ENCODE data around the gene PEX14.

DNA sequence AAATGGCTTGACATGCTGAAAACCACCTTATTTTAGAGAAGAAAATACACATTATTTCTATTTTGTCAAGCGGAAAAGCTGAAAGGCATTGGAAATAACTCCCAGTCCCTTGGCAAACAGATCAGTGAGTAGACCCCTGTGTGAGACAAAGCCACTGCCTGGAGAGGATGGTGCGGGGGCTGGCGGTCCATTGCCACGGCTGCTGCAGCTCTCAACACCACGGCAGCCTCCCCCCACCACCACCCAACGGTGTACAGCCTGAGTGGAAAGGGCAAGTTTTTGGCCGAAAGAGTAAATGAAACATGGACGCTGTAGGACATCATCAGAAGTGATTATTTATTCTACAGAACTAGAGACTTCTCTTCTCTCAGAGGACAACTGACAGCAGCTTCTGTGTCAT lies 84.6 kb downstream of the PEX14 start:
- TF ChIP-seq EZH2 (IDR thresholded peaks at IDR 0.05; ENCODE audit: borderline replicate concordance, insufficient read depth, low read length, poor library complexity, severe bottlenecking) = no peak
- no peak for TF ChIP-seq CTCF (IDR thresholded peaks at IDR 0.05; ENCODE audit: poor library complexity, severe bottlenecking)
- no peak for TF ChIP-seq MXI1 (conservative IDR thresholded peaks at IDR 0.05; ENCODE audit: poor library complexity, severe bottlenecking)
- TF ChIP-seq TAF1 (IDR thresholded peaks at IDR 0.05; ENCODE audit: low read depth) = no peak
- TF ChIP-seq, protein P1, sequence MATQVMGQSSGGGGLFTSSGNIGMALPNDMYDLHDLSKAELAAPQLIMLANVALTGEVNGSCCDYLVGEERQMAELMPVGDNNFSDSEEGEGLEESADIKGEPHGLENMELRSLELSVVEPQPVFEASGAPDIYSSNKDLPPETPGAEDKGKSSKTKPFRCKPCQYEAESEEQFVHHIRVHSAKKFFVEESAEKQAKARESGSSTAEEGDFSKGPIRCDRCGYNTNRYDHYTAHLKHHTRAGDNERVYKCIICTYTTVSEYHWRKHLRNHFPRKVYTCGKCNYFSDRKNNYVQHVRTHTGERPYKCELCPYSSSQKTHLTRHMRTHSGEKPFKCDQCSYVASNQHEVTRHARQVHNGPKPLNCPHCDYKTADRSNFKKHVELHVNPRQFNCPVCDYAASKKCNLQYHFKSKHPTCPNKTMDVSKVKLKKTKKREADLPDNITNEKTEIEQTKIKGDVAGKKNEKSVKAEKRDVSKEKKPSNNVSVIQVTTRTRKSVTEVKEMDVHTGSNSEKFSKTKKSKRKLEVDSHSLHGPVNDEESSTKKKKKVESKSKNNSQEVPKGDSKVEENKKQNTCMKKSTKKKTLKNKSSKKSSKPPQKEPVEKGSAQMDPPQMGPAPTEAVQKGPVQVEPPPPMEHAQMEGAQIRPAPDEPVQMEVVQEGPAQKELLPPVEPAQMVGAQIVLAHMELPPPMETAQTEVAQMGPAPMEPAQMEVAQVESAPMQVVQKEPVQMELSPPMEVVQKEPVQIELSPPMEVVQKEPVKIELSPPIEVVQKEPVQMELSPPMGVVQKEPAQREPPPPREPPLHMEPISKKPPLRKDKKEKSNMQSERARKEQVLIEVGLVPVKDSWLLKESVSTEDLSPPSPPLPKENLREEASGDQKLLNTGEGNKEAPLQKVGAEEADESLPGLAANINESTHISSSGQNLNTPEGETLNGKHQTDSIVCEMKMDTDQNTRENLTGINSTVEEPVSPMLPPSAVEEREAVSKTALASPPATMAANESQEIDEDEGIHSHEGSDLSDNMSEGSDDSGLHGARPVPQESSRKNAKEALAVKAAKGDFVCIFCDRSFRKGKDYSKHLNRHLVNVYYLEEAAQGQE (IDR thresholded peaks at IDR 0.05; ENCODE audit: borderline replicate concordance) = no peak
- no peak for TF ChIP-seq POLR2AphosphoS5 (IDR thresholded peaks at IDR 0.05)
- no peak for TF ChIP-seq RAD21 (conservative IDR thresholded peaks at IDR 0.05)
- TF ChIP-seq EP300 (conservative IDR thresholded peaks at IDR 0.05; ENCODE audit: poor library complexity, severe bottlenecking) = no peak
- TF ChIP-seq SMC3 (conservative IDR thresholded peaks at IDR 0.05; ENCODE audit: poor library complexity) = no peak
